ENCODE results near the gene ADAM17. TPM values are rescaled to one million over a fixed set of nuclear protein-coding genes. Genes with fewer than 3 reads are reported as not detected.
A peak's percentile ranks its signal among the peaks of the same experiment; 100 is the strongest.
"Not testable (repeated sequence)": the region's sequence is repeated elsewhere in the genome, so short reads cannot be mapped to it uniquely, and the experiment has no call there.

Gene ADAM17
- total and polyA plus RNA-seq, 9 donors: 20.0 to 31.4 (median 25.4) TPM

- peaks cover 21% of the 10 kb centered on the region for H3K36me3 ChIP-seq (ENCODE audit: control insufficient read depth, insufficient read depth, low read length)
- H3K27me3 ChIP-seq (ENCODE audit: control insufficient read depth, insufficient read depth, low read length): no peaks in the 10 kb centered on the region
- DNase-seq: no peak
- WGBS (ENCODE audit: insufficient coverage): no CpG with 5 or more reads among the region's 3 CpGs
- no peak overlapping the region for H3K4me3 ChIP-seq (ENCODE audit: low read length)
- H3K4me1 ChIP-seq (ENCODE audit: control insufficient read depth, insufficient read depth, low read length): peaks cover 3% of the 10 kb centered on the region
- H3K9me3 ChIP-seq (replicated peaks; ENCODE audit: control insufficient read depth, low read depth, low read length): no peaks in the 10 kb centered on the region
- no peak overlapping the region for H3K27ac ChIP-seq (ENCODE audit: low read length)
Observed at GRCh38 chr2:9592699-9593098, 37.1 kb upstream of the ADAM17 start.

GRCh38 chr2:9590641-9591040, 35.0 kb upstream of the ADAM17 start:
- no peak overlapping the region for H3K4me3 ChIP-seq (ENCODE audit: low read length)
- DNase-seq: no peak
- no peaks in the 10 kb centered on the region for H3K9me3 ChIP-seq (replicated peaks; ENCODE audit: control insufficient read depth, low read depth, low read length)
- no CpG with 5 or more reads among the region's 3 CpGs for WGBS (ENCODE audit: insufficient coverage)
- peaks cover 28% of the 10 kb centered on the region for H3K36me3 ChIP-seq (ENCODE audit: control insufficient read depth, insufficient read depth, low read length)
- no peak overlapping the region for H3K27ac ChIP-seq (ENCODE audit: low read length)
- peaks cover 2% of the 10 kb centered on the region for H3K4me1 ChIP-seq (ENCODE audit: control insufficient read depth, insufficient read depth, low read length)
- H3K27me3 ChIP-seq (ENCODE audit: control insufficient read depth, insufficient read depth, low read length): no peaks in the 10 kb centered on the region

GRCh38 chr2:9586465-9586864, 30.8 kb upstream of the ADAM17 start:
- no peaks in the 10 kb centered on the region for H3K9me3 ChIP-seq (replicated peaks; ENCODE audit: control insufficient read depth, low read depth, low read length)
- H3K4me3 ChIP-seq (ENCODE audit: low read length): no peak overlapping the region
- H3K36me3 ChIP-seq (ENCODE audit: control insufficient read depth, insufficient read depth, low read length): peaks cover 37% of the 10 kb centered on the region
- H3K4me1 ChIP-seq (ENCODE audit: control insufficient read depth, insufficient read depth, low read length): no peaks in the 10 kb centered on the region
- WGBS (ENCODE audit: insufficient coverage): no CpG with 5 or more reads among the region's 3 CpGs
- no peak overlapping the region for H3K27ac ChIP-seq (ENCODE audit: low read length)
- no peaks in the 10 kb centered on the region for H3K27me3 ChIP-seq (ENCODE audit: control insufficient read depth, insufficient read depth, low read length)
- DNase-seq: no peak

GRCh38 chr2:9585486-9585885, 29.9 kb upstream of the ADAM17 start:
- no peak overlapping the region for H3K27ac ChIP-seq (ENCODE audit: low read length)
- WGBS (ENCODE audit: insufficient coverage): 80% methylated on average over 2 of the region's 5 CpGs
- H3K27me3 ChIP-seq (ENCODE audit: control insufficient read depth, insufficient read depth, low read length): no peaks in the 10 kb centered on the region
- DNase-seq: no peak
- no peak overlapping the region for H3K4me3 ChIP-seq (ENCODE audit: low read length)
- no peaks in the 10 kb centered on the region for H3K4me1 ChIP-seq (ENCODE audit: control insufficient read depth, insufficient read depth, low read length)
- H3K36me3 ChIP-seq (ENCODE audit: control insufficient read depth, insufficient read depth, low read length): peaks cover 37% of the 10 kb centered on the region
- no peaks in the 10 kb centered on the region for H3K9me3 ChIP-seq (replicated peaks; ENCODE audit: control insufficient read depth, low read depth, low read length)

GRCh38 chr2:9584902-9585301, 29.3 kb upstream of the ADAM17 start:
- H3K9me3 ChIP-seq (replicated peaks; ENCODE audit: control insufficient read depth, low read depth, low read length); DNase-seq; H3K4me3 ChIP-seq (ENCODE audit: low read length); H3K27me3 ChIP-seq (ENCODE audit: control insufficient read depth, insufficient read depth, low read length); H3K4me1 ChIP-seq (ENCODE audit: control insufficient read depth, insufficient read depth, low read length); H3K27ac ChIP-seq (ENCODE audit: low read length): not testable (repeated sequence)
- H3K36me3 ChIP-seq (ENCODE audit: control insufficient read depth, insufficient read depth, low read length): peaks cover 39% of the 10 kb centered on the region

- Histone ChIP-seq H3K36me3 (ENCODE audit: control insufficient read depth, insufficient read depth, low read length) (peaks cover 21% of the 10 kb centered on the region), H3K4me3 (ENCODE audit: low read length) (no peak overlapping the region), H3K9me3 (replicated peaks; ENCODE audit: control insufficient read depth, low read depth, low read length) (no peaks in the 10 kb centered on the region), H3K4me1 (ENCODE audit: control insufficient read depth, insufficient read depth, low read length) (no peaks in the 10 kb centered on the region), H3K27ac (ENCODE audit: low read length) (no peak overlapping the region), H3K27me3 (ENCODE audit: control insufficient read depth, insufficient read depth, low read length) (no peaks in the 10 kb centered on the region)
- no peak for DNase-seq
- 100% methylated on average over 3 of the region's 5 CpGs for WGBS (ENCODE audit: insufficient coverage)
Observed at GRCh38 chr2:9582624-9583023, 27.0 kb upstream of the ADAM17 start.

GRCh38 chr2:9578467-9579235, 23.0 kb upstream of the ADAM17 start:
- no peak overlapping the region for H3K4me3 ChIP-seq (ENCODE audit: low read length)
- 76% methylated on average over 6 of the region's 9 CpGs for WGBS (ENCODE audit: insufficient coverage)
- H3K9me3 ChIP-seq (replicated peaks; ENCODE audit: control insufficient read depth, low read depth, low read length): no peaks in the 10 kb centered on the region
- H3K36me3 ChIP-seq (ENCODE audit: control insufficient read depth, insufficient read depth, low read length): peaks cover 7% of the 10 kb centered on the region
- peak; percentile 36 for DNase-seq
- H3K27ac ChIP-seq (ENCODE audit: low read length): no peak overlapping the region
- no peaks in the 10 kb centered on the region for H3K27me3 ChIP-seq (ENCODE audit: control insufficient read depth, insufficient read depth, low read length)
- no peaks in the 10 kb centered on the region for H3K4me1 ChIP-seq (ENCODE audit: control insufficient read depth, insufficient read depth, low read length)

GRCh38 chr2:9574331-9574730, 18.7 kb upstream of the ADAM17 start:
- no CpG with 5 or more reads among the region's 2 CpGs for WGBS (ENCODE audit: insufficient coverage)
- no peaks in the 10 kb centered on the region for H3K27me3 ChIP-seq (ENCODE audit: control insufficient read depth, insufficient read depth, low read length)
- DNase-seq: no peak
- H3K4me1 ChIP-seq (ENCODE audit: control insufficient read depth, insufficient read depth, low read length): no peaks in the 10 kb centered on the region
- H3K9me3 ChIP-seq (replicated peaks; ENCODE audit: control insufficient read depth, low read depth, low read length): no peaks in the 10 kb centered on the region
- no peak overlapping the region for H3K4me3 ChIP-seq (ENCODE audit: low read length)
- H3K27ac ChIP-seq (ENCODE audit: low read length): peak overlapping the region; percentile 55
- no peaks in the 10 kb centered on the region for H3K36me3 ChIP-seq (ENCODE audit: control insufficient read depth, insufficient read depth, low read length)

- H3K27ac ChIP-seq (ENCODE audit: low read length): peak overlapping the region; percentile 60
- 81% methylated on average over 2 of the region's 4 CpGs for WGBS (ENCODE audit: insufficient coverage)
Observed at GRCh38 chr2:9573840-9574239, 18.2 kb upstream of the ADAM17 start.

GRCh38 chr2:9573013-9573720, 17.5 kb upstream of the ADAM17 start:
- Histone ChIP-seq H3K9me3 (replicated peaks; ENCODE audit: control insufficient read depth, low read depth, low read length) (no peaks in the 10 kb centered on the region), H3K4me3 (ENCODE audit: low read length) (no peak overlapping the region), H3K4me1 (ENCODE audit: control insufficient read depth, insufficient read depth, low read length) (no peaks in the 10 kb centered on the region), H3K36me3 (ENCODE audit: control insufficient read depth, insufficient read depth, low read length) (no peaks in the 10 kb centered on the region), H3K27me3 (ENCODE audit: control insufficient read depth, insufficient read depth, low read length) (no peaks in the 10 kb centered on the region), H3K27ac (ENCODE audit: low read length) (no peak overlapping the region)
- WGBS (ENCODE audit: insufficient coverage): no CpG with 5 or more reads among the region's 1 CpG
- no peak for DNase-seq

More at GRCh38 chr2:9573840-9574239, 18.2 kb upstream of the ADAM17 start:
- no peak overlapping the region for H3K4me3 ChIP-seq (ENCODE audit: low read length)
- no peaks in the 10 kb centered on the region for H3K4me1 ChIP-seq (ENCODE audit: control insufficient read depth, insufficient read depth, low read length)
- no peaks in the 10 kb centered on the region for H3K9me3 ChIP-seq (replicated peaks; ENCODE audit: control insufficient read depth, low read depth, low read length)
- H3K36me3 ChIP-seq (ENCODE audit: control insufficient read depth, insufficient read depth, low read length): no peaks in the 10 kb centered on the region
- no peak for DNase-seq
- no peaks in the 10 kb centered on the region for H3K27me3 ChIP-seq (ENCODE audit: control insufficient read depth, insufficient read depth, low read length)
